GM21737 (cell line): ENCODE measurements around the gene FTO.

Experiments
- ATAC-seq: cut with Tn5 transposase; IDR thresholded peaks from one replicate; pipeline ENCODE4 v1.9.1; 2021; ENCODE audit warnings: mild to moderate bottlenecking, moderate library complexity; ENCODE audit not compliant: unreplicated experiment

FTO gene

GRCh38 chr16:54107583-54108202 is 403.7 kb downstream of the FTO start:
- ATAC-seq = no peak

GRCh38 chr16:54110016-54110981 is 406.3 kb downstream of the FTO start:
- ATAC-seq = no peak

- ATAC-seq = no peak
Observed at GRCh38 chr16:54112451-54113206, 408.7 kb downstream of the FTO start.

GRCh38 chr16:54115558-54115957 is 411.6 kb downstream of the FTO start:
- no peak for ATAC-seq

- no peak for ATAC-seq
Observed at GRCh38 chr16:54116124-54116655, 412.2 kb downstream of the FTO start.

- no peak for ATAC-seq
Observed at GRCh38 chr16:54118846-54119245, 414.9 kb downstream of the FTO start.

GRCh38 chr16:54120846-54121480 is 417.0 kb downstream of the FTO start:
- ATAC-seq = no peak

- no peak for ATAC-seq
Observed at GRCh38 chr16:54121539-54122295, 417.8 kb downstream of the FTO start.

- no peak for ATAC-seq
Observed at GRCh38 chr16:54123766-54124165, 419.8 kb downstream of the FTO start.

- no peak for ATAC-seq
Observed at GRCh38 chr16:54125751-54126655, 422.0 kb downstream of the FTO start.

- ATAC-seq = no peak
Observed at GRCh38 chr16:54126907-54127306, 423.0 kb downstream of the FTO start.

- no peak for ATAC-seq
Observed at GRCh38 chr16:54128629-54129234, 424.8 kb downstream of the FTO start.

- ATAC-seq = no peak
Observed at GRCh38 chr16:54129810-54130209, 425.9 kb downstream of the FTO start.

- ATAC-seq = no peak
Observed at GRCh38 chr16:54135361-54136275, 431.7 kb downstream of the FTO start.

- ATAC-seq = no peak
Observed at GRCh38 chr16:54136276-54136625, 432.3 kb downstream of the FTO start.

GRCh38 chr16:54140057-54140787 is 436.3 kb downstream of the FTO start:
- ATAC-seq = no peak

- ATAC-seq = no peak
Observed at GRCh38 chr16:54140788-54141136, 436.8 kb downstream of the FTO start.
